GM19455 (cell line): ENCODE results near the gene WWOX.

Experiments
- ATAC-seq: cut with Tn5 transposase; IDR thresholded peaks from one replicate; pipeline ENCODE4 v1.9.1; 2021; ENCODE audit not compliant: unreplicated experiment

Gene WWOX

GRCh38 chr16:78292086-78292843, 192.8 kb downstream of the WWOX start:
- ATAC-seq, result no peak

- no peak for ATAC-seq
These were observed 193.5 kb downstream of the WWOX start for GRCh38 chr16:78292844-78293380.

GRCh38 chr16:78294538-78295225, 195.2 kb downstream of the WWOX start:
- ATAC-seq, result no peak

- no peak for ATAC-seq
These were observed 197.7 kb downstream of the WWOX start for GRCh38 chr16:78297066-78297666.

- no peak for ATAC-seq
These were observed 199.5 kb downstream of the WWOX start for GRCh38 chr16:78298986-78299385.

GRCh38 chr16:78300469-78300868, 201.0 kb downstream of the WWOX start:
- no peak for ATAC-seq

GRCh38 chr16:78303946-78304345, 204.5 kb downstream of the WWOX start:
- no peak for ATAC-seq

GRCh38 chr16:78306361-78306760, 206.9 kb downstream of the WWOX start:
- ATAC-seq, result no peak

GRCh38 chr16:78307824-78308528, 208.5 kb downstream of the WWOX start:
- ATAC-seq, result no peak

GRCh38 chr16:78309763-78310162, 210.3 kb downstream of the WWOX start:
- no peak for ATAC-seq

GRCh38 chr16:78310196-78310595, 210.7 kb downstream of the WWOX start:
- ATAC-seq, result no peak

- no peak for ATAC-seq
These were observed 211.6 kb downstream of the WWOX start for GRCh38 chr16:78310990-78311561.

- no peak for ATAC-seq
These were observed 212.4 kb downstream of the WWOX start for GRCh38 chr16:78311831-78312230.

GRCh38 chr16:78317564-78318240, 218.2 kb downstream of the WWOX start:
- no peak for ATAC-seq

GRCh38 chr16:78321620-78322360, 222.3 kb downstream of the WWOX start:
- no peak for ATAC-seq

GRCh38 chr16:78323315-78323714, 223.9 kb downstream of the WWOX start:
- ATAC-seq, result no peak

- no peak for ATAC-seq
These were observed 225.3 kb downstream of the WWOX start for GRCh38 chr16:78324649-78325285.

- no peak for ATAC-seq
These were observed 226.3 kb downstream of the WWOX start for GRCh38 chr16:78325468-78326352.
